Neural crest cell (in vitro differentiated cells): ENCODE measurements around the gene COMMD9. TPM values are rescaled to one million over a fixed set of nuclear protein-coding genes. Genes with fewer than 3 reads are reported as not detected.

ENCODE experiments used
- DNase-seq: peaks from one replicate; pipeline ENCODE4 v3.0.0; 2021; ENCODE audit warnings: low read depth, mixed read lengths, low spot score
- H3K27ac Mint-ChIP-seq: one replicate; pipeline ENCODE4 v1.8.0; 2021; ENCODE audit warnings: mild to moderate bottlenecking, mixed read lengths; ENCODE audit not compliant: unreplicated experiment
- H3K27me3 Mint-ChIP-seq: 2 replicates; pipeline ENCODE4 v1.8.0; 2021; ENCODE audit warnings: low read depth, mild to moderate bottlenecking, mixed read lengths
- H3K36me3 Mint-ChIP-seq: 2 replicates; pipeline ENCODE4 v1.8.0; 2021; ENCODE audit warnings: low read depth, mild to moderate bottlenecking, mixed read lengths
- H3K4me1 Mint-ChIP-seq: 2 replicates; pipeline ENCODE4 v1.8.0; 2021; ENCODE audit warnings: mixed read lengths
- H3K4me3 Mint-ChIP-seq: one replicate; pipeline ENCODE4 v1.8.0; 2021; ENCODE audit warnings: mild to moderate bottlenecking, mixed read lengths
- H3K9me3 Mint-ChIP-seq: 2 replicates; pipeline ENCODE4 v1.8.0; 2021; ENCODE audit warnings: mixed read lengths
- CTCF ChIP-seq: fragments of 200-600 bp; sonication (generic); conservative IDR thresholded peaks from 2 replicates; pipeline ENCODE4 v1.5.0; 2021; ENCODE audit warnings: antibody characterized with exemption, mild to moderate bottlenecking
- total RNA-seq: library from RNA; stranded (reverse); gene quantifications from 2 replicates; pipeline ENCODE4 v1.2.1, GENCODE V29; 2021

Gene COMMD9
- total RNA-seq, 1 donor from 2014 or later = 77.4 TPM

DNA sequence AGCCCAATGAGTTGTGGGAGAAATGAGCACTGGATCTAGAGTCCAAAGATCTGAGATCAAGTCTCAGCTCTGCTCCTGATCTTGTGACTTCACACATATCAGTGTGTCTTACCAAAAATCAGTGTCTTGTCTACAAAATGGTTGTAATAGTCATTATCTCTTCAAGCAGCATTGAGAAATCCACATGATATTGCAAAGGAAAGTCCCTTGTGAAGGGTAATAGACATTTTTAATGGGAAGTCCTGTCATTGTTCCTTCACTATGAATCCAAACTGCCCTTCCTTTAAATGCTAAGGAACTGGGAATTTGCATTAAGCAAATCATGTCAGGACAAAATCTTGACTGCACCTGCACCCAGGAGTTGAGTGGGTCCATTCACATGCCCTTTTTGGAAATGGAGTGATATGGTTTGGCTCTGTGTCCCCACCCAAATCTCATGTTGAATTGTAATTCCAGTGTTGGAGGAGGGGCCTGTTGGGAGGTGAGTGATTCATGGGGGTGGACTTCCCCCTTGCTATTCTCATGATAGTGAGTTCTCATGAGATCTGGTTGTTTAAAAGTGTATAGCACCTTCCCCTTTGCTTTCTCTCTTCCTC, 51.1 kb downstream of the COMMD9 start:
- H3K9me3 Mint-ChIP-seq = peaks cover 3% of the 10 kb centered on the region
- H3K4me3 Mint-ChIP-seq = no peak overlapping the region
- no peaks in the 10 kb centered on the region for H3K27me3 Mint-ChIP-seq
- H3K4me1 Mint-ChIP-seq = no peaks in the 10 kb centered on the region
- TF ChIP-seq CTCF = no peak
- H3K36me3 Mint-ChIP-seq = peaks cover 12% of the 10 kb centered on the region
- no peak for DNase-seq
- H3K27ac Mint-ChIP-seq = no peak overlapping the region

DNA sequence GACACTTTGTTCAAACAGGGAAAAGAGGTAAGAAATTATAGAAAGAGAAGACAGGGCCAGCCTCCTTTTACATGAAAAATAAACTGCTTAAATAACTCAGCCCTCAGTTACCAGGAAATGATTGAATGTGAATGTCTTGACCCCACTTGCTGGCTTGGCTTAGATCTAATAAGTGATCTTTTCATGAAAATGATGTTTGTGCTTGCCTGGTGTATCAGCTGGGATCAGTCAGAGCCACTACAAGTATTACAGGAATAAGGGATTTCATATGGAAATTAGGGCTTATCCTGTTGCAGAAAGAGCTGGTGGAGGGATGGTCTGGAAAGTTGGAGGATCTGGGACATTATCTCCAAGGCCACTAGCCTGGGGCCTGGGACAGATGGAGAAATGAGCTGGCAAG, 51.8 kb downstream of the COMMD9 start:
- H3K36me3 Mint-ChIP-seq = peaks cover 13% of the 10 kb centered on the region
- no peak for TF ChIP-seq CTCF
- H3K4me3 Mint-ChIP-seq = no peak overlapping the region
- H3K9me3 Mint-ChIP-seq = peaks cover 6% of the 10 kb centered on the region
- H3K27me3 Mint-ChIP-seq = no peaks in the 10 kb centered on the region
- H3K27ac Mint-ChIP-seq = no peak overlapping the region
- no peak for DNase-seq
- peaks cover 3% of the 10 kb centered on the region for H3K4me1 Mint-ChIP-seq

GRCh38 chr11:36235750-36236149, 53.5 kb downstream of the COMMD9 start:
- no peak for DNase-seq
- H3K4me3 Mint-ChIP-seq = no peak overlapping the region
- no peak for TF ChIP-seq CTCF
- H3K27ac Mint-ChIP-seq = no peak overlapping the region
- peaks cover 14% of the 10 kb centered on the region for H3K36me3 Mint-ChIP-seq
- H3K9me3 Mint-ChIP-seq = peaks cover 6% of the 10 kb centered on the region
- peaks cover 19% of the 10 kb centered on the region for H3K4me1 Mint-ChIP-seq
- H3K27me3 Mint-ChIP-seq = no peaks in the 10 kb centered on the region

DNA sequence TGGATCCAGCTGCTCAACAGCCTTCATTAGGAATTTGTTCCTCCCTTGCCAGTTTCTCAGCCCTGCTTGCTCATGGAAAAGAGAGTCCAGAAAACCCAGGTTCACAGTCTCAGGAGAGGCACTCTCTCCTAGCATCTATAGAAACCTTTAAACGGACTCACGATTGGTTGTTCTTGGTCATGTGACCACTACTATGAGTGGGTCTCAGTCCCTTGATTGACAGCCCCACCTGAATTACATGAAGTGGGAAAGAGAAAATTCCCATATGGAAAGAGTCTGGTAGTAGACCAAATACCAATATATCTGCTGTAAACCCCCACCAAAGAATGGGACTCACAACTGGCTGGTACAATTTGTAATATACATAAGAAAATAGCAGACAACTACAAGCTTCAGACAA, 54.4 kb downstream of the COMMD9 start:
- H3K27me3 Mint-ChIP-seq = no peaks in the 10 kb centered on the region
- DNase-seq = no peak
- no peak for TF ChIP-seq CTCF
- H3K4me3 Mint-ChIP-seq = no peak overlapping the region
- peaks cover 6% of the 10 kb centered on the region for H3K9me3 Mint-ChIP-seq
- peaks cover 26% of the 10 kb centered on the region for H3K4me1 Mint-ChIP-seq
- peaks cover 16% of the 10 kb centered on the region for H3K36me3 Mint-ChIP-seq
- H3K27ac Mint-ChIP-seq = no peak overlapping the region

GRCh38 chr11:36233204-36233603, 56.0 kb downstream of the COMMD9 start:
- DNase-seq = no peak
- Mint-ChIP-seq H3K36me3 (peaks cover 21% of the 10 kb centered on the region), H3K4me3 (no peak overlapping the region), H3K4me1 (peaks cover 30% of the 10 kb centered on the region), H3K27me3 (no peaks in the 10 kb centered on the region), H3K9me3 (peaks cover 6% of the 10 kb centered on the region), H3K27ac (no peak overlapping the region)
- TF ChIP-seq CTCF = no peak
